H9 (cell line): ENCODE measurements around the gene CEP63. TPM values are rescaled to one million over a fixed set of nuclear protein-coding genes. Genes with fewer than 3 reads are reported as not detected.

Experiments
- DNase-seq: peaks from one replicate; pipeline ENCODE4 v3.0.0-alpha.2; 2017
- H2AFZ ChIP-seq: one replicate; pipeline ENCODE4 v1.6.1; 2013; ENCODE audit warnings: mild to moderate bottlenecking, low read length, control low read depth, moderate library complexity
- H2AK5ac ChIP-seq: 2 replicates; pipeline ENCODE4 v1.6.1; 2013; ENCODE audit warnings: low read length, control low read depth, mixed read lengths; ENCODE audit not compliant: insufficient read length
- H2BK120ac ChIP-seq: one replicate; pipeline ENCODE4 v1.6.1; 2013; ENCODE audit warnings: low read depth, mild to moderate bottlenecking, low read length, control low read depth, inconsistent platforms; ENCODE audit not compliant: poor library complexity, severe bottlenecking
- H2BK12ac ChIP-seq: 2 replicates; pipeline ENCODE4 v1.6.1; 2013; ENCODE audit warnings: low read length, control low read depth, mixed read lengths, low read depth; ENCODE audit not compliant: insufficient read length
- H2BK15ac ChIP-seq: 2 replicates; pipeline ENCODE4 v1.6.1; 2013; ENCODE audit warnings: low read depth, low read length, control low read depth
- H2BK20ac ChIP-seq: one replicate; pipeline ENCODE4 v1.6.1; 2013; ENCODE audit warnings: low read depth, mild to moderate bottlenecking, low read length, control low read depth, inconsistent platforms; ENCODE audit not compliant: poor library complexity, severe bottlenecking
- H2BK5ac ChIP-seq: 2 replicates; pipeline ENCODE4 v1.6.1; 2013; ENCODE audit warnings: low read length, control low read depth, mixed read lengths; ENCODE audit not compliant: insufficient read length
- H3K14ac ChIP-seq: 2 replicates; pipeline ENCODE4 v1.6.1; 2013; ENCODE audit warnings: low read length, control low read depth; ENCODE audit not compliant: insufficient read depth
- H3K18ac ChIP-seq: 2 replicates; pipeline ENCODE4 v1.6.1; 2013; ENCODE audit warnings: low read depth, mild to moderate bottlenecking, mixed read lengths, low read length, control low read depth; ENCODE audit not compliant: insufficient read length
- H3K23ac ChIP-seq: 2 replicates; pipeline ENCODE4 v1.6.1; 2013; ENCODE audit warnings: low read length, control low read depth, mixed read lengths, low read depth; ENCODE audit not compliant: insufficient read length
- H3K23me2 ChIP-seq: 2 replicates; pipeline ENCODE4 v1.6.1; 2013; ENCODE audit warnings: low read depth, mild to moderate bottlenecking, mixed read lengths, low read length, control low read depth; ENCODE audit not compliant: insufficient read length, poor library complexity, severe bottlenecking
- H3K27ac ChIP-seq: 2 replicates; pipeline ENCODE4 v1.5.1; 2013; ENCODE audit warnings: low read length, control low read depth, mixed read lengths, low read depth; ENCODE audit not compliant: insufficient read length
- H3K27me3 ChIP-seq: 2 replicates; pipeline ENCODE4 v1.6.1; 2013; ENCODE audit warnings: low read length, control low read depth, inconsistent platforms; ENCODE audit not compliant: insufficient read depth
- H3K4ac ChIP-seq: 2 replicates; pipeline ENCODE4 v1.6.1; 2013; ENCODE audit warnings: low read depth, mild to moderate bottlenecking, control low read depth, inconsistent platforms, low read length, moderate library complexity
- H3K4me1 ChIP-seq: 2 replicates; pipeline ENCODE4 v1.6.1; 2013; ENCODE audit warnings: low read length, control low read depth, inconsistent platforms; ENCODE audit not compliant: insufficient read depth
- H3K4me2 ChIP-seq: 2 replicates; pipeline ENCODE4 v1.6.1; 2013; ENCODE audit warnings: low read length, control low read depth, mixed read lengths; ENCODE audit not compliant: insufficient read length, insufficient read depth
- H3K56ac ChIP-seq: 2 replicates; pipeline ENCODE4 v1.6.1; 2013; ENCODE audit warnings: low read depth, mild to moderate bottlenecking, mixed read lengths, low read length, control low read depth; ENCODE audit not compliant: insufficient read length
- H3K79me1 ChIP-seq: 2 replicates; pipeline ENCODE4 v1.6.1; 2013; ENCODE audit warnings: low read depth, mild to moderate bottlenecking, moderate library complexity, low read length, control low read depth, inconsistent platforms; ENCODE audit not compliant: insufficient read depth, poor library complexity, severe bottlenecking
- H3K79me2 ChIP-seq: 2 replicates; pipeline ENCODE4 v1.6.1; 2013; ENCODE audit warnings: low read length, control low read depth, inconsistent platforms; ENCODE audit not compliant: insufficient read depth
- H3K9ac ChIP-seq: 2 replicates; pipeline ENCODE4 v1.6.1; 2013; ENCODE audit warnings: low read length, control low read depth, mixed read lengths; ENCODE audit not compliant: insufficient read length; ENCODE audit errors: extremely low read depth
- H3K9me3 ChIP-seq: one replicate; pipeline ENCODE4 v1.6.1; 2013; ENCODE audit warnings: low read depth, low read length, inconsistent platforms; ENCODE audit not compliant: control insufficient read depth
- H3T11ph ChIP-seq: one replicate; pipeline ENCODE4 v1.6.1; 2013; ENCODE audit warnings: mild to moderate bottlenecking, low read length, control low read depth, inconsistent platforms
- H4K20me1 ChIP-seq: one replicate; pipeline ENCODE4 v1.6.1; 2013; ENCODE audit not compliant: control insufficient read depth, insufficient read length, insufficient read depth
- H4K5ac ChIP-seq: 2 replicates; pipeline ENCODE4 v1.6.1; 2013; ENCODE audit warnings: low read depth, mild to moderate bottlenecking, mixed read lengths, low read length, control low read depth; ENCODE audit not compliant: insufficient read length
- H4K8ac ChIP-seq: replicated peaks from 2 replicates; pipeline ENCODE4 v1.6.1; 2013; ENCODE audit warnings: low read length, control low read depth, mixed read lengths, low read depth; ENCODE audit not compliant: insufficient read length
- H4K91ac ChIP-seq: 2 replicates; pipeline ENCODE4 v1.6.1; 2013; ENCODE audit warnings: low read depth, mild to moderate bottlenecking, moderate library complexity, mixed read lengths, low read length, control low read depth; ENCODE audit not compliant: insufficient read length
- H3K27ac Mint-ChIP-seq, 3 experiments: 2 replicates in 2 of 3; 3 replicates in 1 of 3; pipeline ENCODE4 v1.8.0; 2020 to 2021; ENCODE audit warnings: mixed read lengths in 3 of 3, mild to moderate bottlenecking in 1 of 3, moderate library complexity in 1 of 3
- H3K27me3 Mint-ChIP-seq: 2 replicates; pipeline ENCODE4 v1.8.0; 2021; ENCODE audit warnings: low read depth, mild to moderate bottlenecking, moderate library complexity, mixed read lengths
- H3K36me3 Mint-ChIP-seq, 3 experiments: 2 replicates in 2 of 3; 3 replicates in 1 of 3; pipeline ENCODE4 v1.8.0; 2020 to 2021; ENCODE audit warnings: low read depth in 3 of 3, mixed read lengths in 3 of 3; ENCODE audit not compliant: insufficient read depth in 1 of 3
- H3K4me1 Mint-ChIP-seq, 2 experiments: 2 replicates each; pipeline ENCODE4 v1.8.0; 2020; ENCODE audit warnings: mixed read lengths in 2 of 2
- H3K4me3 Mint-ChIP-seq, 2 experiments: 2 replicates in 1 of 2; 3 replicates in 1 of 2; pipeline ENCODE4 v1.8.0; 2020 to 2021; ENCODE audit warnings: mild to moderate bottlenecking in 2 of 2, mixed read lengths in 2 of 2, moderate library complexity in 1 of 2
- H3K9me3 Mint-ChIP-seq, 2 experiments: 2 replicates in 1 of 2; 3 replicates in 1 of 2; pipeline ENCODE4 v1.8.0; 2020; ENCODE audit warnings: mild to moderate bottlenecking in 2 of 2, mixed read lengths in 2 of 2, moderate library complexity in 1 of 2
- WGBS: extraction: QIAGEN DNeasy Blood & Tissue Kit; methylation state at CpG from one replicate; pipeline ENCODE4 v1.1.7; 2013; ENCODE audit warnings: missing lambda C conversion rate, low lambda C conversion rate, mixed read lengths; ENCODE audit not compliant: insufficient read length; ENCODE audit errors: extremely low coverage; 5-methylcytosine and 5-hydroxymethylcytosine counted together
- total RNA-seq: library from RNA; stranded (reverse); gene quantifications from 2 replicates; pipeline ENCODE4 v1.2.1, GENCODE V29; 2021
- TF ChIP-seq, protein P1 (sequence below): fragments of 200-600 bp; sonication (generic); conservative IDR thresholded peaks from 3 replicates; pipeline ENCODE4 v1.8.0; 2021; ENCODE audit warnings: antibody characterized with exemption, mild to moderate bottlenecking

Gene CEP63
- total RNA-seq, 1 experiment from 2014 or later = 16.2 TPM

DNA sequence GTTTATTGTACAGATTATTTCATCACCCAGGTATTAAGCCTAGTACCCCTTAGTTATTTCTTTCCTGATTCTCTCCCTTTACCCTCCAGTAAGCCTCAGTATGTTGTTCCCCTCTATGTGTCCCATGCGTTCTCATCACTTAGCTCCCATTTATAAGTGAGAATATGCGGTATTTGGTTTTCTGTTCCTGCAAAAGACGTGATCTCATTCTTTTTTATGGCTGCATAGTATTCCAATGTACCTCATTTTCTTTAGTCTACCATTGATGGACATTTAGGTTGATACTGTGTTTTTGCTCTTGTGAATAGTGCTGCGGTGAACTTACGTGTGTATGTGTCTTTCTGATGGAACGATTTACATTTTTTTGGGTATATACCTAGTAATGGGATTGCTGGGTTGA, 36.7 kb downstream of the CEP63 start:
- H3K79me1 ChIP-seq = no peaks in the 10 kb centered on the region
- peaks cover 3% of the 10 kb centered on the region; the same call in 1 of the 2 replicates for H3K4me1 ChIP-seq
- no peak overlapping the region for H2BK12ac ChIP-seq
- H3K9ac ChIP-seq = no peak overlapping the region
- no peaks in the 10 kb centered on the region for H4K20me1 ChIP-seq
- no peak overlapping the region for H3K4ac ChIP-seq
- H3T11ph ChIP-seq = no peak overlapping the region
- no peak overlapping the region for H3K18ac ChIP-seq
- no peak overlapping the region for H4K91ac ChIP-seq
- no peak for DNase-seq
- Mint-ChIP-seq H3K36me3 (peaks cover 39 to 64% (median 42%) of the 10 kb centered on the region in 3 experiments), H3K27me3 (peaks cover 3% of the 10 kb centered on the region; the same call in 1 of the 2 replicates), H3K4me1 (peaks cover 2 to 6% of the 10 kb centered on the region in 2 experiments), H3K27ac (no peak overlapping the region), H3K4me3 (no peak overlapping the region), H3K9me3 (peaks cover 42% of the 10 kb centered on the region in 2 experiments)
- no peak overlapping the region for H2BK15ac ChIP-seq
- TF ChIP-seq, protein P1, sequence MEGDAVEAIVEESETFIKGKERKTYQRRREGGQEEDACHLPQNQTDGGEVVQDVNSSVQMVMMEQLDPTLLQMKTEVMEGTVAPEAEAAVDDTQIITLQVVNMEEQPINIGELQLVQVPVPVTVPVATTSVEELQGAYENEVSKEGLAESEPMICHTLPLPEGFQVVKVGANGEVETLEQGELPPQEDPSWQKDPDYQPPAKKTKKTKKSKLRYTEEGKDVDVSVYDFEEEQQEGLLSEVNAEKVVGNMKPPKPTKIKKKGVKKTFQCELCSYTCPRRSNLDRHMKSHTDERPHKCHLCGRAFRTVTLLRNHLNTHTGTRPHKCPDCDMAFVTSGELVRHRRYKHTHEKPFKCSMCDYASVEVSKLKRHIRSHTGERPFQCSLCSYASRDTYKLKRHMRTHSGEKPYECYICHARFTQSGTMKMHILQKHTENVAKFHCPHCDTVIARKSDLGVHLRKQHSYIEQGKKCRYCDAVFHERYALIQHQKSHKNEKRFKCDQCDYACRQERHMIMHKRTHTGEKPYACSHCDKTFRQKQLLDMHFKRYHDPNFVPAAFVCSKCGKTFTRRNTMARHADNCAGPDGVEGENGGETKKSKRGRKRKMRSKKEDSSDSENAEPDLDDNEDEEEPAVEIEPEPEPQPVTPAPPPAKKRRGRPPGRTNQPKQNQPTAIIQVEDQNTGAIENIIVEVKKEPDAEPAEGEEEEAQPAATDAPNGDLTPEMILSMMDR = no peak
- H2AFZ ChIP-seq = no peak overlapping the region
- no peak overlapping the region for H2BK120ac ChIP-seq
- H3K4me2 ChIP-seq = no peak overlapping the region
- no peak overlapping the region for H4K8ac ChIP-seq
- no peaks in the 10 kb centered on the region for H3K27me3 ChIP-seq
- H3K56ac ChIP-seq = no peak overlapping the region
- no peaks in the 10 kb centered on the region for H3K9me3 ChIP-seq
- H3K14ac ChIP-seq = no peak overlapping the region
- H3K27ac ChIP-seq = no peak overlapping the region
- no CpG with 5 or more reads among the region's 6 CpGs for WGBS
- H2BK20ac ChIP-seq = no peak overlapping the region
- H3K79me2 ChIP-seq = no peaks in the 10 kb centered on the region; the same call in 1 of the 2 replicates
- H2BK5ac ChIP-seq = no peak overlapping the region
- no peak overlapping the region for H3K23ac ChIP-seq
- no peak overlapping the region for H4K5ac ChIP-seq
- no peak overlapping the region for H2AK5ac ChIP-seq
- H3K23me2 ChIP-seq = no peaks in the 10 kb centered on the region
